Measurements from ENCODE around the gene ZNF365. TPM values are rescaled to one million over a fixed set of nuclear protein-coding genes. Genes with fewer than 3 reads are reported as not detected.
"Not testable (repeated sequence)": the region's sequence is repeated elsewhere in the genome, so short reads cannot be mapped to it uniquely, and the experiment has no call there.

Gene ZNF365
- total and polyA plus RNA-seq, 2 of the 8 experiments (the other 6 are each of a cell fraction or from before 2014, with no cell fraction given) = 0.41 to 0.43 TPM

DNA sequence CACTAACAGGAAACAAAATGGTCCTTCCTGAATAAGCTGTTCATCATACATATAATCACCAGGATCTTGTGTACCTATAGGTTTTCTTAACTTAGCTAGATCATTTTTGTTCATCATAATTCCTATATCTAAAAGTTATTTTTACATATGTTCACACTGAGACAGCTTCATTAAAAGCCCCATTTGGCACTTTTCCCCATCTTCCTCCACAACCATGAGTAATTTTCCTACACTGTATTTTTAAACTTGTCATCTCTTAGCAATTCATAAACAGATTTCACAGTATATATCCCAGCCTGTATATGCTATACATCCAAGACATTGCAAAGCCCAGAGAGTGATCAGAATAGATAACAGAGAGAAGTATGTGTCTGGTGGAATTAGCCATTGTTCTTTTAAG lies 28.3 kb downstream of the ZNF365 start (continued):
- TF ChIP-seq, protein P1, sequence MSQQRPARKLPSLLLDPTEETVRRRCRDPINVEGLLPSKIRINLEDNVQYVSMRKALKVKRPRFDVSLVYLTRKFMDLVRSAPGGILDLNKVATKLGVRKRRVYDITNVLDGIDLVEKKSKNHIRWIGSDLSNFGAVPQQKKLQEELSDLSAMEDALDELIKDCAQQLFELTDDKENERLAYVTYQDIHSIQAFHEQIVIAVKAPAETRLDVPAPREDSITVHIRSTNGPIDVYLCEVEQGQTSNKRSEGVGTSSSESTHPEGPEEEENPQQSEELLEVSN (IDR thresholded peaks at IDR 0.05) = no peak
- TF ChIP-seq EP300 (IDR thresholded peaks at IDR 0.05; ENCODE audit: borderline replicate concordance in 1 of 2, low read depth in 2 of 2, low read length in 2 of 2) (no peak), SIN3A (conservative IDR thresholded peaks at IDR 0.05 in 1 of 2, IDR thresholded peaks at IDR 0.05 in 1 of 2; ENCODE audit: low read depth in 1 of 2, low read length in 2 of 2) (no peak), POLR2AphosphoS5 (IDR thresholded peaks at IDR 0.05; ENCODE audit: low read depth, low read length) (no peak), SIX5 (IDR thresholded peaks at IDR 0.05; ENCODE audit: low read depth, low read length) (no peak)
- TF ChIP-seq, protein P2, sequence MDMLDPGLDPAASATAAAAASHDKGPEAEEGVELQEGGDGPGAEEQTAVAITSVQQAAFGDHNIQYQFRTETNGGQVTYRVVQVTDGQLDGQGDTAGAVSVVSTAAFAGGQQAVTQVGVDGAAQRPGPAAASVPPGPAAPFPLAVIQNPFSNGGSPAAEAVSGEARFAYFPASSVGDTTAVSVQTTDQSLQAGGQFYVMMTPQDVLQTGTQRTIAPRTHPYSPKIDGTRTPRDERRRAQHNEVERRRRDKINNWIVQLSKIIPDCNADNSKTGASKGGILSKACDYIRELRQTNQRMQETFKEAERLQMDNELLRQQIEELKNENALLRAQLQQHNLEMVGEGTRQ (IDR thresholded peaks at IDR 0.05; ENCODE audit: low read length) = no peak

DNA sequence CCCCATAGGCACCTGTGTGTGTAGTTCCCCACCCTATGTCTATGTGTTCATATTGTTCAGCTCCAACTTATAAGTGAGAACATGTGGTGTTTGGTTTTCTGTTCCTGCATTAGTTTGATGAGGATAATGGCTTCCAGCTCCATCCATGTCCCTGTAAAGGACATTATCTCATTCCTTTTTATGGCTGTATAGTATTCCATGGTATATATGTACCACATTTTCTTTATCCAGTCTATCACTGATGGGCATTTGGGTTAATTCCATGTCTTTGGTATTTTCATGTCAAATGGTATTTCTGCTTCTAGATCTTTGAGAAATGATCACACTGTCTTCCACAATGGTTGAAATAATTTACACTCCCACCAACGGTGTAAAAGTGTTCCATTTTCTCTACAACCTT lies 36.4 kb downstream of the ZNF365 start:
- H3K9me3 ChIP-seq (ENCODE audit: insufficient read depth in 2 of 2, low read depth in 1 of 2, low read length in 1 of 2); H2AFZ ChIP-seq (ENCODE audit: low read length); H3K18ac ChIP-seq (ENCODE audit: extremely low read depth, low read length); H3K27ac ChIP-seq (ENCODE audit: low read depth, low read length); H2AK5ac ChIP-seq (ENCODE audit: low read depth, low read length); H3K4me2 ChIP-seq (ENCODE audit: insufficient read depth in 1 of 2, low read depth in 2 of 2, low read length in 2 of 2); H4K20me1 ChIP-seq (replicated peaks in 1 of 2; ENCODE audit: control insufficient read depth in 1 of 2, insufficient read depth in 2 of 2, low read length in 2 of 2); H2BK5ac ChIP-seq (ENCODE audit: low read depth, low read length); H2BK120ac ChIP-seq (replicated peaks; ENCODE audit: low read depth, low read length); H3K56ac ChIP-seq (replicated peaks; ENCODE audit: insufficient read length, low read depth, low read length); POLR2A ChIA-PET (ENCODE audit: partially characterized antibody); FAIRE-seq; H3K23me2 ChIP-seq (ENCODE audit: low read depth, low read length); H3K9ac ChIP-seq (replicated peaks in 1 of 4; ENCODE audit: extremely low read depth in 1 of 4, low read depth in 3 of 4, low read length in 3 of 4); H3K79me2 ChIP-seq (ENCODE audit: control insufficient read depth in 1 of 2, insufficient read depth in 2 of 2, low read length in 2 of 2); H4K5ac ChIP-seq (ENCODE audit: insufficient read length, low read depth, low read length); H2BK12ac ChIP-seq (ENCODE audit: low read depth, low read length); H3K14ac ChIP-seq (ENCODE audit: insufficient read length); H3K36me3 ChIP-seq (ENCODE audit: control insufficient read depth in 2 of 4, insufficient read depth in 4 of 4, low read length in 3 of 4); DNase-seq (ENCODE audit: low read depth in 1 of 2, low spot score in 2 of 2); H3K4ac ChIP-seq (replicated peaks; ENCODE audit: insufficient read length, low read depth, low read length); H2BK15ac ChIP-seq (ENCODE audit: low read length); H3K4me1 ChIP-seq (replicated peaks in 1 of 4; ENCODE audit: control insufficient read depth in 3 of 4, insufficient read depth in 4 of 4, low read length in 3 of 4); H3K79me1 ChIP-seq (ENCODE audit: low read depth, low read length); H3K27me3 ChIP-seq (replicated peaks in 1 of 4; ENCODE audit: control insufficient read depth in 3 of 4, extremely low read depth in 1 of 4, insufficient read depth in 3 of 4, low read length in 3 of 4); H2BK20ac ChIP-seq (ENCODE audit: low read length); H4K8ac ChIP-seq (ENCODE audit: extremely low read depth, insufficient read depth, low read length); H3K4me3 ChIP-seq (ENCODE audit: extremely low read depth in 1 of 4, insufficient read depth in 2 of 4, low read depth in 3 of 4, low read length in 4 of 4); H4K91ac ChIP-seq (replicated peaks; ENCODE audit: insufficient read length, low read length); H3K23ac ChIP-seq (ENCODE audit: insufficient read length): not testable (repeated sequence)
- WGBS, 2 experiments (ENCODE audit: extremely low coverage in 1 of 2, insufficient coverage in 1 of 2, insufficient read length in 1 of 2, insufficient replicate concordance in 2 of 2, low coverage in 1 of 2, low lambda C conversion rate in 2 of 2, missing lambda C conversion rate in 1 of 2) = 89% methylated on average over 1 of the region's 1 CpG; no CpG with 5 or more reads in 1 of the 2 experiments
- CTCF ChIA-PET (ENCODE audit: partially characterized antibody) = interaction anchor here (0.7 kb wide), 1 partner anchor 145 kb away, joined by 3 read pairs; no protein-coding TSS in a partner anchor

Data from H1 (cell line).